ENCODE results near the gene MAP3K10. TPM values are rescaled to one million over a fixed set of nuclear protein-coding genes. Genes with fewer than 3 reads are reported as not detected.

MAP3K10 gene
- total and polyA plus RNA-seq, 2 of the 4 experiments (the other 2 are of a cell fraction), result 1.8 to 5.5 TPM

GRCh38 chr19:40165362-40165937 is 25.8 kb upstream of the MAP3K10 start:
- dilution Hi-C loops (cut with HindIII; ENCODE audit: low sequenced_read_pairs, unreplicated experiment), result no loop called here
- whole genome bisulfite sequencing, 2 experiments (ENCODE audit: extremely low coverage in 2 of 2, insufficient read length in 1 of 2), result 12% methylated on average over 8 of the region's 10 CpGs; no CpG with 5 or more reads in 1 of the 2 experiments
- ATAC-seq (ENCODE audit: low read depth), result peak; percentile 81

More at GRCh38 chr19:40165362-40165937, 25.8 kb upstream of the MAP3K10 start:
- H3K56ac ChIP-seq (ENCODE audit: extremely low read depth, insufficient read depth, low read length), result no peak overlapping the region
- no peak overlapping the region for H2BK20ac ChIP-seq (ENCODE audit: low read depth, low read length)
- no peak overlapping the region for H3K27ac ChIP-seq (ENCODE audit: insufficient read depth, low read length)
- TF ChIP-seq MAFK (IDR thresholded peaks at IDR 0.05; ENCODE audit: low read depth, low read length) (no peak), NFE2L2 (IDR thresholded peaks at IDR 0.05; ENCODE audit: low read depth, low read length) (no peak), POLR2A (IDR thresholded peaks at IDR 0.05; ENCODE audit: low read depth, low read length) (no peak), RFX5 (IDR thresholded peaks at IDR 0.05; ENCODE audit: low read depth, low read length) (no peak), CHD1 (IDR thresholded peaks at IDR 0.05; ENCODE audit: low read depth, low read length) (no peak), SMC3 (IDR thresholded peaks at IDR 0.05; ENCODE audit: low read depth, low read length) (peak; percentile 34), MXI1 (IDR thresholded peaks at IDR 0.05; ENCODE audit: borderline replicate concordance, low read depth, low read length) (no peak), RAD21 (IDR thresholded peaks at IDR 0.05; ENCODE audit: low read length) (peak; percentile 61), MAZ (IDR thresholded peaks at IDR 0.05; ENCODE audit: borderline replicate concordance, low read depth, low read length) (peak; percentile 37; the same call in 1 of the 2 replicates), CTCF (conservative IDR thresholded peaks at IDR 0.05; ENCODE audit: low read depth, low read length) (peak; percentile 56), RCOR1 (IDR thresholded peaks at IDR 0.05; ENCODE audit: insufficient replicate concordance, low read length) (no peak), BHLHE40 (IDR thresholded peaks at IDR 0.05; ENCODE audit: low read depth, low read length) (no peak), ELK1 (IDR thresholded peaks at IDR 0.05; ENCODE audit: borderline replicate concordance, low read depth, low read length) (no peak), CEBPB (IDR thresholded peaks at IDR 0.05; ENCODE audit: low read depth, low read length) (no peak), FOS (IDR thresholded peaks at IDR 0.05; ENCODE audit: low read depth, low read length) (no peak)
- TF ChIP-seq, protein P1, sequence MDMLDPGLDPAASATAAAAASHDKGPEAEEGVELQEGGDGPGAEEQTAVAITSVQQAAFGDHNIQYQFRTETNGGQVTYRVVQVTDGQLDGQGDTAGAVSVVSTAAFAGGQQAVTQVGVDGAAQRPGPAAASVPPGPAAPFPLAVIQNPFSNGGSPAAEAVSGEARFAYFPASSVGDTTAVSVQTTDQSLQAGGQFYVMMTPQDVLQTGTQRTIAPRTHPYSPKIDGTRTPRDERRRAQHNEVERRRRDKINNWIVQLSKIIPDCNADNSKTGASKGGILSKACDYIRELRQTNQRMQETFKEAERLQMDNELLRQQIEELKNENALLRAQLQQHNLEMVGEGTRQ (IDR thresholded peaks at IDR 0.05; ENCODE audit: low read depth, low read length), result no peak
- no peak for DNase-seq
- H2BK120ac ChIP-seq (ENCODE audit: low read depth, low read length), result no peak overlapping the region
- no peaks in the 10 kb centered on the region for H4K20me1 ChIP-seq (ENCODE audit: insufficient read depth, low read length)
- H4K91ac ChIP-seq (ENCODE audit: insufficient read depth, low read depth, low read length), result no peak overlapping the region
- no peak overlapping the region for H3K4ac ChIP-seq (ENCODE audit: low read depth, low read length)
- no peaks in the 10 kb centered on the region for H3K79me1 ChIP-seq (ENCODE audit: low read depth in 1 of 2, low read length in 2 of 2)
- intact Hi-C loops (cut with micrococcal nuclease), result no loop called here
- H3K9ac ChIP-seq (ENCODE audit: low read depth, low read length), result no peak overlapping the region
- H3K14ac ChIP-seq (replicated peaks; ENCODE audit: low read depth, low read length), result no peak overlapping the region
- H3K4me1 ChIP-seq (ENCODE audit: control insufficient read depth, insufficient read depth, low read length), result no peaks in the 10 kb centered on the region
- ChIA-PET POLR2A (ENCODE audit: unreplicated experiment) (no interaction called here), CTCF (interaction anchor here (0.5 to 1.3 kb wide), 4 partner anchors 13 to 56 kb away, joined by 3 to 4 read pairs (median 4); no protein-coding TSS in a partner anchor)
- no peak overlapping the region for H3K23ac ChIP-seq (ENCODE audit: low read depth, low read length)
- no peak overlapping the region for H2AK5ac ChIP-seq (ENCODE audit: low read depth, low read length)
- no peak overlapping the region for H4K5ac ChIP-seq (ENCODE audit: low read depth, low read length)
- H3K9me1 ChIP-seq (ENCODE audit: insufficient read depth, low read length), result no peaks in the 10 kb centered on the region
- H3K18ac ChIP-seq (ENCODE audit: low read depth, low read length), result no peak overlapping the region
- H2BK5ac ChIP-seq (ENCODE audit: low read depth, low read length, poor library complexity, severe bottlenecking), result no peak overlapping the region
- H4K8ac ChIP-seq (ENCODE audit: low read depth in 2 of 2, low read length in 2 of 2), result no peak overlapping the region
- BruUV-seq (replicated peaks), result no TSS peak
- no peaks in the 10 kb centered on the region; the same call in 1 of the 2 replicates for H3K27me3 ChIP-seq (ENCODE audit: control insufficient read depth, insufficient read depth, low read length)
- no peaks in the 10 kb centered on the region for H3K36me3 ChIP-seq (ENCODE audit: control insufficient read depth, insufficient read depth, low read length)
- peak overlapping the region; percentile 62 for H2AK9ac ChIP-seq (replicated peaks; ENCODE audit: low read depth, low read length, poor library complexity)
- peak overlapping the region; percentile 67 for H2AFZ ChIP-seq (replicated peaks; ENCODE audit: low read length, poor library complexity)
- no peak overlapping the region for H3K4me3 ChIP-seq (ENCODE audit: insufficient read depth, low read depth, low read length)
- no peak overlapping the region for H2BK15ac ChIP-seq (ENCODE audit: low read depth, low read length)
- H3K9me3 ChIP-seq (ENCODE audit: control insufficient read depth, insufficient read depth, low read length), result no peaks in the 10 kb centered on the region
- H3K4me2 ChIP-seq (ENCODE audit: low read depth, low read length), result no peak overlapping the region
- in situ Hi-C loops (cut with MboI; ENCODE audit: low sequenced_read_pairs), result no loop called here
